HepG2 (cell line): ENCODE results near the gene IZUMO4. TPM values are rescaled to one million over a fixed set of nuclear protein-coding genes. Genes with fewer than 3 reads are reported as not detected.

Experiments
- ATAC-seq: fragments of 200-7000 bp; cut with Tn5 transposase; 3 replicates; pipeline ENCODE4 v1.9.1; 2020; ENCODE audit warnings: mild to moderate bottlenecking, moderate library complexity
- BruUV-seq: library from RNA; stranded (reverse); fragments of 400-500 nt; replicated peaks from 2 replicates; lab custom pipeline; 2021; lab: Mats Ljungman, UMichigan
- CTCF ChIA-PET: fragments of 300-600 bp; formaldehyde crosslinking; extraction: SDS; loops from one replicate; lab custom pipeline; 2021; ENCODE audit warnings: low total read pairs, inconsistent platforms, low intra/inter-chr PET ratio; lab: Yijun Ruan, JAX
- POLR2A ChIA-PET: fragments of 350-600 bp; sonication (Branson Sonifier 250); formaldehyde crosslinking; loops from one replicate; lab custom pipeline; 2020; ENCODE audit warnings: antibody characterized with exemption, inconsistent platforms; lab: Yijun Ruan, JAX
- DNase-seq: peaks from one replicate; pipeline ENCODE4 v3.0.0-alpha.2; 2015; ENCODE audit warnings: low spot score
- FAIRE-seq: peaks from 3 replicates; lab custom pipeline; 2011; peaks lifted over from hg19 to GRCh38; lab: Jason Lieb, UNC
- H2AFZ ChIP-seq: one replicate; pipeline ENCODE4 v1.6.1; 2011; ENCODE audit warnings: low read length, inconsistent platforms
- H3K27ac ChIP-seq: fragments of 300-600 bp; 3 replicates; pipeline ENCODE4 v1.8.0; 2011; ENCODE audit warnings: mixed run types, mild to moderate bottlenecking, mixed read lengths, low read length, inconsistent platforms; ENCODE audit not compliant: insufficient read depth; ENCODE audit errors: extremely low read length
- H3K27me3 ChIP-seq, 2 experiments: fragments of 200-600 bp in 1 of 2; 2 replicates in 1 of 2; 3 replicates in 1 of 2; pipeline versions ENCODE4 v1.6.0 to v1.8.0; 2011; ENCODE audit warnings: low read length in 2 of 2, mild to moderate bottlenecking in 2 of 2, moderate library complexity in 2 of 2, inconsistent platforms in 1 of 2; ENCODE audit not compliant: insufficient read depth in 2 of 2, control insufficient read depth in 1 of 2
- H3K36me3 ChIP-seq, 2 experiments: fragments of 200-600 bp in 1 of 2; replicated peaks in 1 of 2; 2 replicates in 1 of 2; 3 replicates in 1 of 2; pipeline versions ENCODE4 v1.5.1 to v1.8.0; 2011; ENCODE audit warnings: low read length in 2 of 2, inconsistent platforms in 1 of 2; ENCODE audit not compliant: insufficient read depth in 2 of 2, control insufficient read depth in 1 of 2
- H3K4me1 ChIP-seq: 2 replicates; pipeline ENCODE4 v1.5.1; 2012; ENCODE audit warnings: low read length, inconsistent platforms; ENCODE audit not compliant: insufficient read depth
- H3K4me2 ChIP-seq: 2 replicates; pipeline ENCODE4 v1.6.0; 2011; ENCODE audit warnings: low read depth, low read length, inconsistent platforms
- H3K4me3 ChIP-seq, 3 experiments: fragments of 200-600 bp in 1 of 3; sonication (generic), shearing (Covaris generic) in 1 of 3; replicated peaks in 1 of 3; 2 replicates each; pipeline ENCODE4 v1.5.1; 2011 to 2016; ENCODE audit warnings: low read length in 3 of 3, inconsistent platforms in 2 of 3, low read depth in 2 of 3, mild to moderate bottlenecking in 2 of 3, control low read depth in 1 of 3, mixed read lengths in 1 of 3; ENCODE audit not compliant: insufficient read depth in 1 of 3
- H3K79me2 ChIP-seq: one replicate; pipeline ENCODE4 v1.6.1; 2011; ENCODE audit warnings: low read length, inconsistent platforms; ENCODE audit not compliant: insufficient read depth
- H3K9ac ChIP-seq: 2 replicates; pipeline ENCODE4 v1.6.0; 2011; ENCODE audit warnings: mild to moderate bottlenecking, low read depth, low read length, inconsistent platforms; ENCODE audit not compliant: insufficient read depth
- H3K9me3 ChIP-seq: 2 replicates; pipeline ENCODE4 v1.5.1; 2012; ENCODE audit warnings: mild to moderate bottlenecking, low read length
- H4K20me1 ChIP-seq: 2 replicates; pipeline ENCODE4 v1.6.0; 2011; ENCODE audit warnings: inconsistent platforms, mild to moderate bottlenecking, low read length, moderate library complexity; ENCODE audit not compliant: insufficient read depth
- BORCS8-MEF2B ChIP-seq: sonication (generic); formaldehyde crosslinking; IDR thresholded peaks from 2 replicates; pipeline ENCODE4 v1.8.0; 2022; ENCODE audit warnings: mild to moderate bottlenecking, missing genetic modification reagents
- BRF2 ChIP-seq: sonication (generic); formaldehyde crosslinking; IDR thresholded peaks from 2 replicates; pipeline ENCODE4 v1.8.1; 2022; ENCODE audit warnings: mild to moderate bottlenecking, missing genetic modification reagents
- CREM ChIP-seq, 2 experiments: sonication (generic) in 1 of 2; formaldehyde crosslinking in 1 of 2; IDR thresholded peaks; 2 replicates each; pipeline versions ENCODE4 v1.4.0 to v1.6.1; 2016 to 2020; ENCODE audit warnings: antibody characterized with exemption in 1 of 2, mild to moderate bottlenecking in 1 of 2, missing genetic modification reagents in 1 of 2
- FOXJ3 ChIP-seq: sonication (generic); formaldehyde crosslinking; IDR thresholded peaks from 2 replicates; pipeline ENCODE4 v1.4.0; 2020; ENCODE audit warnings: missing genetic modification reagents, mild to moderate bottlenecking, borderline replicate concordance
- IRF2 ChIP-seq: IDR thresholded peaks from 2 replicates; pipeline ENCODE4 v1.6.1; 2018; ENCODE audit warnings: missing genetic modification reagents, missing compliant biosample characterization
- MLLT10 ChIP-seq: sonication (generic); formaldehyde crosslinking; IDR thresholded peaks from 2 replicates; pipeline ENCODE4 v1.4.0; 2020; ENCODE audit warnings: missing genetic modification reagents
- NR2F2 ChIP-seq: IDR thresholded peaks from 2 replicates; pipeline ENCODE4 v1.6.1; 2012; ENCODE audit warnings: low read depth, inconsistent platforms, borderline replicate concordance
- PHF5A ChIP-seq: IDR thresholded peaks from one replicate; pipeline ENCODE4 v1.6.1; 2018; ENCODE audit warnings: low read depth, missing genetic modification reagents; ENCODE audit not compliant: unreplicated experiment
- RARG ChIP-seq: sonication (generic); formaldehyde crosslinking; IDR thresholded peaks from 2 replicates; pipeline ENCODE4 v1.4.0; 2020; ENCODE audit warnings: low read depth, mild to moderate bottlenecking, missing genetic modification reagents
- REST ChIP-seq, 2 experiments: IDR thresholded peaks; 2 replicates each; pipeline ENCODE4 v1.6.1; 2011 to 2012; ENCODE audit warnings: low read length in 2 of 2, borderline replicate concordance in 1 of 2, low read depth in 1 of 2, mild to moderate bottlenecking in 1 of 2, moderate library complexity in 1 of 2
- SMAD3 ChIP-seq: sonication (generic); formaldehyde crosslinking; IDR thresholded peaks from 2 replicates; pipeline ENCODE4 v1.4.0; 2020; ENCODE audit warnings: missing genetic modification reagents
- SMYD3 ChIP-seq: sonication (generic); formaldehyde crosslinking; IDR thresholded peaks from 2 replicates; pipeline ENCODE4 v1.8.1; 2023; ENCODE audit warnings: mild to moderate bottlenecking, missing genetic modification reagents
- ZNF354B ChIP-seq: sonication (generic); formaldehyde crosslinking; IDR thresholded peaks from 2 replicates; pipeline ENCODE4 v1.8.0; 2022; ENCODE audit warnings: mild to moderate bottlenecking, missing genetic modification reagents
- WGBS: methylation state at CpG from one replicate; pipeline ENCODE4 v1.1.6; 2017; ENCODE audit warnings: low lambda C conversion rate; 5-methylcytosine and 5-hydroxymethylcytosine counted together
- in situ Hi-C: cut with HindIII; loops from 2 replicates; pipeline ENCODE4 v1.10.0; 2017; ENCODE audit warnings: low pct_unique_long_range_greater_than_20kb; ENCODE audit not compliant: extremely low pct_ligation_motif_present
- intact Hi-C: fragments of 100-400 bp; cut with micrococcal nuclease; formaldehyde crosslinking; loops from one replicate; pipeline ENCODE4 v1.10.0; 2022; ENCODE audit not compliant: unreplicated experiment
- polyA plus RNA-seq, 8 experiments: library from polyadenylated mRNA; depleted of rRNA in 3 of 8; stranded (reverse) in 7 of 8; unstranded in 1 of 8; fragments of >200 nt; fragmentation: Illumina TruSeq in 4 of 8; extraction: Trizol in 4 of 8; gene quantifications; 2 replicates each; pipeline versions ENCODE4 v1.2.1 to v1.2.3, GENCODE V29; 2011 to 2016; ENCODE audit warnings: low read depth in 4 of 8, missing spikeins in 1 of 8, mixed read lengths in 1 of 8; ENCODE audit not compliant: insufficient read depth in 1 of 8
- total RNA-seq, 5 experiments: library from RNA; depleted of rRNA; stranded (reverse); fragments of >200 nt; fragmentation: Illumina TruSeq; extraction: Trizol; gene quantifications; 2 replicates each; pipeline ENCODE4 v1.2.3, GENCODE V29; 2016; ENCODE audit warnings: low read depth in 1 of 5
- TF ChIP-seq, protein P1 (sequence below), 2 experiments: fragments of 450-650 bp in 1 of 2; sonication (generic) in 1 of 2; formaldehyde crosslinking; IDR thresholded peaks; 2 replicates each; pipeline versions ENCODE4 v1.5.0 to v1.8.0; 2020 to 2022; ENCODE audit warnings: mild to moderate bottlenecking in 1 of 2, missing genetic modification reagents in 1 of 2
- TF ChIP-seq, protein P2 (sequence below): sonication (generic); formaldehyde crosslinking; conservative IDR thresholded peaks from 2 replicates; pipeline ENCODE4 v1.4.0; 2020; ENCODE audit warnings: missing genetic modification reagents
- TF ChIP-seq, protein P3 (sequence below): sonication (generic); formaldehyde crosslinking; IDR thresholded peaks from 2 replicates; pipeline ENCODE4 v1.8.0; 2022; ENCODE audit warnings: missing genetic modification reagents, mild to moderate bottlenecking, borderline replicate concordance

The IZUMO4 gene
- total and polyA plus RNA-seq, 2 of the 13 experiments (the other 11 are each of a cell fraction or from before 2014, with no cell fraction given), result 0.77 to 3.9 TPM

DNA sequence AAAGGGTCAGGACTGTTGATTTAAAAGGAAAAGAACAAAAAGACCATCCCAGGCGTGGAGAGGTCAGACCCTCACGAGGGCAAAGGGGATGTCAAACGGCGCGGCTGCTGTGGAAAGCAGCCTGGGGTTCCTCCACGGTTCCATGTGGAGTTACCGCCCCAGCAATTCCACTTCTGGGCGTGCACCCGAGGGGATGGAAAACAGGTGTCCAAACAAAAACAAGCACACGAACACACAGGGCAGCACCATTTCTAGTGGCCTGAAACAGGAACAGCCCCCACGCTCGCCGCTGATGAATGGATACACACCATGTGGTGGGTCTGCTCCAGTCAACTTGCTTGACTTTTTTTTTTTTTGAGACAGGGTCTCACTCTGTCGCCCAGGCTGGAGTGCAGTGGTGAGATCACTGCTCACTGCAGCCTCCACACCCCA, 43.4 kb downstream of the IZUMO4 start:
- POLR2A ChIA-PET, result no interaction called here
- ATAC-seq, result no peak
- no peaks in the 10 kb centered on the region for H3K9me3 ChIP-seq
- CTCF ChIA-PET, result no interaction called here
- in situ Hi-C loops, result no loop called here
- intact Hi-C loops, result no loop called here
- H2AFZ ChIP-seq, result no peak overlapping the region
- WGBS, result 98% methylated on average over 12 of the region's 14 CpGs
- no peak overlapping the region for H3K4me2 ChIP-seq
- H3K36me3 ChIP-seq, result peaks cover 18 to 39% of the 10 kb centered on the region in 2 experiments
- peaks cover 52% of the 10 kb centered on the region for H3K79me2 ChIP-seq
- no TSS peak for BruUV-seq
- peaks cover 10% of the 10 kb centered on the region for H4K20me1 ChIP-seq
- H3K27me3 ChIP-seq, result no peaks in the 10 kb centered on the region
- no peak for DNase-seq
- H3K27ac ChIP-seq, result no peak overlapping the region
- H3K9ac ChIP-seq, result no peak overlapping the region
- no peaks in the 10 kb centered on the region for H3K4me1 ChIP-seq
- no peak for FAIRE-seq
- no peak overlapping the region for H3K4me3 ChIP-seq
- TF ChIP-seq REST (IDR thresholded peaks at IDR 0.05; ENCODE audit: borderline replicate concordance in 1 of 2, low read depth in 1 of 2, low read length in 2 of 2) (no peak), SMYD3 (CRISPR knock-in tag) (no peak), NR2F2 (no peak), MLLT10 (CRISPR knock-in tag) (no peak), BORCS8-MEF2B (CRISPR knock-in tag) (no peak), SMAD3 (CRISPR knock-in tag) (no peak), BRF2 (no peak), PHF5A (CRISPR knock-in tag) (no peak), IRF2 (no peak), RARG (CRISPR knock-in tag) (no peak), CREM (IDR thresholded peaks at IDR 0.05) (no peak), CREM (CRISPR knock-in tag; IDR thresholded peaks at IDR 0.05) (no peak), ZNF354B (CRISPR knock-in tag) (no peak), FOXJ3 (CRISPR knock-in tag) (no peak)
- TF ChIP-seq, protein P1, sequence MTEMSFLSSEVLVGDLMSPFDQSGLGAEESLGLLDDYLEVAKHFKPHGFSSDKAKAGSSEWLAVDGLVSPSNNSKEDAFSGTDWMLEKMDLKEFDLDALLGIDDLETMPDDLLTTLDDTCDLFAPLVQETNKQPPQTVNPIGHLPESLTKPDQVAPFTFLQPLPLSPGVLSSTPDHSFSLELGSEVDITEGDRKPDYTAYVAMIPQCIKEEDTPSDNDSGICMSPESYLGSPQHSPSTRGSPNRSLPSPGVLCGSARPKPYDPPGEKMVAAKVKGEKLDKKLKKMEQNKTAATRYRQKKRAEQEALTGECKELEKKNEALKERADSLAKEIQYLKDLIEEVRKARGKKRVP (CRISPR knock-in tag; IDR thresholded peaks at IDR 0.05), result no peak
- TF ChIP-seq, protein P2, sequence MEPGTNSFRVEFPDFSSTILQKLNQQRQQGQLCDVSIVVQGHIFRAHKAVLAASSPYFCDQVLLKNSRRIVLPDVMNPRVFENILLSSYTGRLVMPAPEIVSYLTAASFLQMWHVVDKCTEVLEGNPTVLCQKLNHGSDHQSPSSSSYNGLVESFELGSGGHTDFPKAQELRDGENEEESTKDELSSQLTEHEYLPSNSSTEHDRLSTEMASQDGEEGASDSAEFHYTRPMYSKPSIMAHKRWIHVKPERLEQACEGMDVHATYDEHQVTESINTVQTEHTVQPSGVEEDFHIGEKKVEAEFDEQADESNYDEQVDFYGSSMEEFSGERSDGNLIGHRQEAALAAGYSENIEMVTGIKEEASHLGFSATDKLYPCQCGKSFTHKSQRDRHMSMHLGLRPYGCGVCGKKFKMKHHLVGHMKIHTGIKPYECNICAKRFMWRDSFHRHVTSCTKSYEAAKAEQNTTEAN (CRISPR knock-in tag), result no peak
- TF ChIP-seq, protein P3, sequence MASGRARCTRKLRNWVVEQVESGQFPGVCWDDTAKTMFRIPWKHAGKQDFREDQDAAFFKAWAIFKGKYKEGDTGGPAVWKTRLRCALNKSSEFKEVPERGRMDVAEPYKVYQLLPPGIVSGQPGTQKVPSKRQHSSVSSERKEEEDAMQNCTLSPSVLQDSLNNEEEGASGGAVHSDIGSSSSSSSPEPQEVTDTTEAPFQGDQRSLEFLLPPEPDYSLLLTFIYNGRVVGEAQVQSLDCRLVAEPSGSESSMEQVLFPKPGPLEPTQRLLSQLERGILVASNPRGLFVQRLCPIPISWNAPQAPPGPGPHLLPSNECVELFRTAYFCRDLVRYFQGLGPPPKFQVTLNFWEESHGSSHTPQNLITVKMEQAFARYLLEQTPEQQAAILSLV, result no peak
